ENCODE results near the gene NOVA1.

Gene NOVA1

GRCh38 chr14:26593357-26593756, 4.5 kb downstream of the NOVA1 start:
- DNase-seq, result no peak

DNA sequence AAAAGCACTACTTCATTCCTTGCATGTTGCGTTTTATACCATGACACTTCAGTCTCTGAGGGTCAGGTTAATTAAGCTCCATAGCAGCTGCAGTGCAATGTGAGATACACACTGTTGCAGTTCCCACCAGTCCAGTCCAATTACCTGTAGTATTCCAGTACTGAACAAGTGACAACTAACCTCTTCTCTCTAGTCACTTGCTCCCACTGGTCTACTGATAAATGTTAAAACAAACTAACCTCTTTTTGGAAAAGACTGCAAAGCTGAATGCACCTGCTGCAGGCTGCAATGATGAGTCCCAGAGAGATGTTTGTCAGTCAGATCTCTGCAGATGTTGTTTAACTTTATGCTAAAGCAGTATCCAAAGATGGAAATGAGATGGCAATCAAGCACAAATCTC, 7.9 kb downstream of the NOVA1 start:
- no peak for DNase-seq

GRCh38 chr14:26577711-26578110, 20.1 kb downstream of the NOVA1 start:
- no peak for DNase-seq

DNA sequence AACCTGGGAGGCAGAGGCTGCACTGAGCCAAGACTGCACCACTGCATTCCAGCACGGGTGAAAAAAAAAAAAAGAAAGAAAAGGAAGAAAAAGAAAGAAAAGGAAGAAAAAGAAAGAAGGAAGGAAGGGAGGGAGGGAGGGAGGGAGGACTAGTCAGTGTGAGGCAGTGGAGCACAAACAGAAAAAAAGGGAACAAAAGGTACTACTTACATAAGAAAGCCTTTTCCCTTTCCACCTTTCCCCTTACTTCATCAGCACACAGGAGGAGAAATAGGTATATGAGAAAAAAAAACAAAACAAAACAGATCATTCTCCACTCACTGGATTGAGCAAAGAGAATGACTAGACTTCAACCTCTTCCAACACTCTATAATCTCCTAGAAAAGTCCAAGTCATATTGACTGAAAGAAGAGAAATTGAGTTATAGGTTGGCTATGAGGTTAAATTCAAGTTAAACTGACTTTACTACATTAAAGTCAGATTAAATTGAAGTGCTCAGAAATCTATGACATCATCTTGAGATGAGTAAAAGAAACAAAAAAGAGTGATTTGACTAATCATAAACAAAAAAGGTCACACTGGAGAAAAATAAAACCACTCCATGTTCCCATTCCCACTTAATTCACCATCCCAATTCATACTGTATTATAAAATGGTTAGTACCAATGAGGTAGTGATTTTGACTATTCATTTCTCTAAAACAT, 43.6 kb downstream of the NOVA1 start:
- DNase-seq, result no peak

GRCh38 chr14:26549571-26549970, 48.3 kb downstream of the NOVA1 start:
- no peak for DNase-seq

DNA sequence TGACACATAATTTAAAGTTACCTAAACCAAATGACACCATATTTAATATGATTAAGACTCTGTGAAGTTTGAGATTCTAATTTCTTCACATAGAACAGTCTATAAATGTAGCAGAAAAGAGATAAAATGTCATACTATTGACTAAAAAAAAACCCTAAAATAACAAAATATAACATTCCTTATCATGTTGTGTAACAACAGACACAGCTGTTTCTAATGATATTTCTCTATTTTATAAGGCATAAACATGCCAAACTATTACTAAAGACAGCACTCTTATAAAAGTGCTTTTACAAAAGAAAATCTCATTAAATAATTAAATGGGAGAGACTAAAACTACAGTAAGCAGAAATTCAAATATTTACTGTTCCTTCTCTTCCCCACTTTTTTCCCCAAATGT, 49.4 kb downstream of the NOVA1 start:
- DNase-seq, result no peak

GRCh38 chr14:26538176-26538575, 59.7 kb downstream of the NOVA1 start:
- DNase-seq, result no peak

GRCh38 chr14:26531894-26532293, 65.9 kb downstream of the NOVA1 start:
- DNase-seq, result no peak

- DNase-seq, result no peak
These were observed 69.2 kb downstream of the NOVA1 start for GRCh38 chr14:26528415-26529182.

DNA sequence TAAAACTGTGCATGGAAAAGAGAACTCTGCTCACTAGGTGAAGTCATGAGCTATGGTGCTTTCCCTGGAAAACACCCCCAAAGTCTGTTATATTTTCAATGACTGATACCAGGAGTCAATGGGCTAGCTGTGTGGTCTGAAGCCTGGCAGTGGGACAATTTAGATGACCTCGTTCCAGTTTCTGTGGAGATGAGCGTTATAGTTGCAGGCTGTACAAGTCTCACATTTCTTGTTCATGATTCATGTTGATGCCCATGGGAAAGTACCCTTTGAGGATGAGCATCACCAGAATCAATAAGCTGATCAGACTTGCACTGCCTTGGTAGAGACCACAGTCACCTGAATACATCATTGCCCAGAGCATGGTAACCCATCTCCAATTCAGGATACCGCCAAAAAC, 70.7 kb downstream of the NOVA1 start:
- no peak for DNase-seq

DNA sequence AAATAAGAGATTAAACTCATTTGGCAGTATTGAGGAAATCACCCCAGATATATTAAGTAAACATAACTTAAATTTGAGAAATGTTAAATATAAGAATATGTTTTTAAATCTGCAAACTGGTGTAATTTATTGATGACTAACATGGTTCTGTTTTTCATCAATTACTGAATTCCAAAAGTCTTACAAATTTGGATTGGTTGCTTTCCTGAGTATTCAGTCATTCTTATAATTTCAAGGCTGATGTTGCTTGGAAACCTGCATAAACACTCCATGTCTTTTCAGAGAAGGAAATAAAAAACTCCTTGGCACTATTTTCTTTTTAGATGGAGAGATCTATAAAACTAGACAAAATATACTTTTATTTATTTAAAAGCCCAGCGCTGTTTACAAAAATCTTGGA, 71.7 kb downstream of the NOVA1 start:
- DNase-seq, result no peak

GRCh38 chr14:26525085-26525484, 72.7 kb downstream of the NOVA1 start:
- DNase-seq, result no peak

DNA sequence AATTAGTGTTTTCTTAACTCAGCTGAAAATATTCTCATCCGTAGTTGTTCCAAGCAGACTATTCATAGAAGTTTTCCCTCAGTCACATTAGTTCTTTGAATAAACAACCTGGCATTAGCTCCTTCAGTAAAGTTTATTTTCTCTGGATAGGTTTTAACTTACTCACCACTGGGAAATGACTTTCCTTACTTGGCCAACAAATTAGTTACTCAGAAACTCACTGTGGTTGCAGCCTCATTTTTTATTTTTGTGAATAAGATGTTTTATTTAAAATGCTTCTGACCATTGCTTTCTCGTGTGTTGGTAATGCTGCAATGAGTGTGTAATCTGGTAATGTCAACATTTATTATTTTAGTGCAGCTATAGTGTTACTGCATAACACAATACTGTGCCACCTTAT, 74.9 kb downstream of the NOVA1 start:
- no peak for DNase-seq

- no peak for DNase-seq
These were observed 80.1 kb downstream of the NOVA1 start for GRCh38 chr14:26517771-26518170.

DNA sequence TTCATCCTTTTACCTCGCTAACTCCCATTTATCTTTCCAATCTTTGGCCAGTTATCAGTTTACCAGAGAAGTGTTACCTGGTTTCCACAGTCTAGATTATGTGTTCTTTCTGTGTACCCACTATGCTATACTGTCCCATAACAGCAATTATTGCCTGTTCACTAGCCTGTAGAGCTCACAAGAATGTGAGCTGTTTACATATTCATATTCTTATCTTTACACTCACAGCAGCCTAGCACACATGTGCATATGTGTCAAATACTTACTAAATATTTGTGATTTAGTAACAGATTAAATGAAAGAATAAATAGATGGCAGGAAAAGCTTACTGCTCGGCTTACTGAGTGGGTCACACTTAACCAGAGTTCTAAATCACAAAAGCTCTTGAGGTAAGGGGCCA, 97.8 kb downstream of the NOVA1 start:
- no peak for DNase-seq

- no peak for DNase-seq
These were observed 98.3 kb downstream of the NOVA1 start for GRCh38 chr14:26499546-26499945.

DNA sequence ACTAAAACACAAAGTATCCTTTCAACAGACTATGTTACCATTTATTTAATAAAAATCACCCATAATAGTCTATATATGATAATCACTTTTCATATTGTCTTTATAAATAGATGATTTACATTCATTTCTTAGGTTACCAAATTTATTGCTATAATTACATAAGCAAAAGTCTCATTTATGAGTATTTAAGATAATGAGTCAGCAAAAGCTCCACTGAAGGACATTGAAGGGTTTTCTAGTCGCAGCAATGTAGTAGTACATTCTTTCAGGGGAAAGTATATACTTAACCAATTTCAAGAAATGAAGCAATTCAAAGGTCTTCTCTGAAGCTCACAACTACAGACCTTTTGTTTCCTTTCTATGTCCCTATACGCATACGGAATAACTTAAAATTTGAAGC, 110.9 kb downstream of the NOVA1 start:
- no peak for DNase-seq

DNA sequence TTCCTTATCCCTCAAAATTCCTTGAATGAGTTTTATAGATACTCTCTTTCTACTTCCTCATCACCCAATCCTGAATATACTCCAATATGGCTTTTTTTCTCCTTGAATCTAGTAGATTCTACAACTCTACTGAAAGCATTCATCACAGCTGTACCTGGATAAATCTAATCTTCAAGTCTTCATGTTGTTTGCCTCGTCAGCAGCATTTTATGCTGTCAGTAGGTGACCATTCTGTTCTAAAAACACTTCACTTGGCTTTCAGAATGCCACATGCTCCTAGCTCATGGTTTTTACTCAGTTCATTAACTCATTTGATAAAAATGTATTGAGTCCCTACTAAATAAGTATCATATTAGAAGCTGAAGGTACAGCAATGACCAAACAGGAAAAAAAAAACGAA, 113.3 kb downstream of the NOVA1 start:
- no peak for DNase-seq

DNA sequence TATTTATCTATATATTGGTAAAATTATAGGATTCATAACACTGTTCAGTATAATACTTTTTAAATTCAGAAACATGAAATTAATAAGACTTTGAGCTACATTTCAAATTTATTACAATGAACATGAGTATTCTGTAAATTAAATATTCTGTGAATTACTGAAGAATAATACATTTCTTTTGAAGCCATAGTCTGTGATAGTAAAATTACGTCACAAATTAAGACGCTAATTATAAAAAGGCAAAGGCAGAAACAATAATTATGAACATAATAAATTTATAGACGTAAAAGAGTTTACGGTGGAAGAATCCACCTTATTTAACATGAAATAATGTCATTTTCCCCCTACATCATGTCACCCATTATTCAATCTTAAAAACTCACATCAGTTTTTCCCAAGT, 118.9 kb downstream of the NOVA1 start:
- no peak for DNase-seq

DNA sequence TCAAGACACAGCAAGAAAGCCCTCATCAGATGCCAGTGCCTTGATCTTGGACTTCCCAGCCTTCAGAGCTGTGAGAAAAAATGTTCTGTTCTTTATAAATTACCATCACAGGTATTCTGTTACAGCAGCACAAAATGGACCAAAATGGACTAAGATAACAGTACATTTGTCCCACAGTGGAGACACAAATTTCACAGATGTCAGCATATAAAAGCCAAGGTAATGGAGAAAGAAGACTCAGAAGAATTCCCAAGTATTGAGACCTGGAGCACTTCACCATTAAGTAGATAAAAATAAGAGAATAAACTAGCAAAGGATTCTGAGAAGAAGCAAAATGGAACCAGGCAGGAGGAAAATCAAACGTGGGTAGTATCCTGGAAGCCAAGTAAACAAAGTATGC, 131.0 kb downstream of the NOVA1 start:
- no peak for DNase-seq

DNA sequence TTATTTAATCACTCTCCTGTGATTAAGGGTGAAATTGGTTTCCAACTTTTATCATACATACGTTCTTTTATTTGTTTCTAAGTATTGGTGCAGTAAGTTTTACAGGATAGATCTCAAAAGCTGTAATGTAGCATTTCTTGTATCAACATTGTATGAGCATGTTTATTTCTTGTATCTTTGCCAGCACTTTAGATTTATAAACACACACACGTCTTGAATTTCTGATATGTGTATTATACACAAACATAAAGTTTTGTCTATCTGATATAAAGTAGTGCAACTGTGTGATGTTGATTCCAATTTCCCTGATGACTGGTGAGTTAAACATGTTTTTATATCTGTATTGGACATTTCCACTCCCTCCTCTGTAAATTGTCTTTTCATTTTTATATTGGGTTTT, 134.7 kb downstream of the NOVA1 start:
- no peak for DNase-seq

DNA sequence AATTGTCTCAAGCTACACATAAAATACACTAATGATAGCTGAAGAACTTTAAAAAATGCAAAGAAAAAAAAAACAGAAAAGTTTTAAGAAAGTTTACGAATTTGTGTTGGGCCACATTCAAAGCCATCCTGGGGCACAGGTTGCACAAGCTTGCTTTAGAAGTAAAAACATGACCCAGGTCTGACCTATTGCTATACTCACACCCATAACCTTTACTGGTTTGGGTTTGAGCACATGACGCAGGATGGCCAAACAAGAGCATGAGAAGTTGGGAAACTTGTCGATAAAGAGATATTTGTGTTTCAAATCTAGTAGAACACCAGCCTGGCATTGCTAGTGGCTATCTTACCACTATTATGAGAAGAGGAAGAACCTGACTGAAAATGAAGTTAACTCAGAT, 143.7 kb downstream of the NOVA1 start:
- DNase-seq, result no peak

- no peak for DNase-seq
These were observed 149.5 kb downstream of the NOVA1 start for GRCh38 chr14:26448181-26448855.

DNA sequence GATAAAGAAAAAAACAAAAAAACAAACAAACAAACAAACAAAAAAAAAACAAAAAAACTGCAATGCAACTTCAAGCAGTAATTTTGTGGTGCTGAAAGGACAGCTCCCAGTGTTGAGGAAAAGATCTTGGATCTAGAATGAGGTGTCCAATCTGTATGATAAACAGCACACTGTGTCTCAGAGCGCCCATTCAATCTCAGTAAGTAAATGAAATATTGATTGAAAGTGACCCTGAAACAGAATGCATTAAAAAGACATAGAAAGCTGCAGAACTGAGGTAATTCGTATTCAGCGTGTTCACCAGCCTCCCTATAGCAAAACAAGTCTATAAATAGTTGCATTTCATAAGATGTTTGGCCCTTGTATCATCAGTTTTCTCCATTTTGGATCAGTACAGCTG, 153.0 kb downstream of the NOVA1 start:
- DNase-seq, result peak in 1 of 2 experiments; percentile 23

All from Kasumi-1 (cell line).